Stimulated activated CD4-positive, alpha-beta T cell treated with anti-CD3 and anti-CD28 coated beads, Interleukin-15, amount 100 ng/mL, for 48 hours (primary cell): ENCODE data around the gene RUNX1.

Source experiments
- DNase-seq, 2 donors: peaks; one replicate each; pipeline ENCODE4 v3.0.0-alpha.2; 2020; ENCODE audit warnings: low read depth in 2 of 2

The RUNX1 gene

DNA sequence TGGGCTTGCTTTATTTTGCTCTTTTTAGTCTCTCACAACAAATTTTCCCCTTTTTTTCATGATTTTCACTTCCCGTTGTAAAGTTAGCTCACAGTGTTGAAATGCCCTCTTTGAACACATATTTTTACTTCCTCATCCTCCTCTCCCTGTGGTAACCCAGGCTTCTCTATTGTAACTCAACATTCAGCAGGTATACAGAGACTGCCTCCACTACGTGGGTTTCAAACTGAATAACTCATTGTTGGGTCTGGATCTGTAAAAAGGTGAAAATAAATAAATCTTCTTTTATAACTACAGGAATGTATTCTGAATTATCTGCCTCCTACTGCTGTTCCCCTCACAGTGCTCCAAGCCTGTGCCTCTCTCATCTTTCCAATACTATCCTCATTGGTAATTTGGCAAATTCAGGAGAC, 166.4 kb downstream of the RUNX1 start:
- no peak for DNase-seq

DNA sequence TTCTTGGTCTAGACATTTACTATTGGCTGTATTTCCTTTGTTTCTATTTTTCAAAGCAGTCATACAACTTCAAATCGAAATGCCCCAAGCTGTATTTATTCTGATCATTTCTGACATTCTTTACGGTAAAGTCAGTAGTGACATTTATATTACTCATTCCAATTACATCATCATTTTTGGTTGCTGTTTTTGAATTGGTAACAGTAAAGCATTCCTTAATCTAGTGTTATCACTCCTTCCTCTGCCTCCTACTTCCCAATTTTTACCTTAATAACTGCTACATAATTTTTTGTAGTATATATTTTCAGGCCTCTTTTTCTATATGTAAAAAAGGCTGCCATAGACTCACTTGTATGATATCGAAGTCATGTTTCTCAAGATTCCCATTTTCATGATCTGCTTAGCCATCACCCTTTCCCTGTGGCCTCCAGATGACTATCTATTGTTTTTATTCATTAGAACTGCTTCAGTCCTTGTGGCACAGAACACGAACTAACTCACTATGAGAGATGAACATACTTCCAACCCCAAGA, 167.2 kb downstream of the RUNX1 start:
- DNase-seq = no peak

DNA sequence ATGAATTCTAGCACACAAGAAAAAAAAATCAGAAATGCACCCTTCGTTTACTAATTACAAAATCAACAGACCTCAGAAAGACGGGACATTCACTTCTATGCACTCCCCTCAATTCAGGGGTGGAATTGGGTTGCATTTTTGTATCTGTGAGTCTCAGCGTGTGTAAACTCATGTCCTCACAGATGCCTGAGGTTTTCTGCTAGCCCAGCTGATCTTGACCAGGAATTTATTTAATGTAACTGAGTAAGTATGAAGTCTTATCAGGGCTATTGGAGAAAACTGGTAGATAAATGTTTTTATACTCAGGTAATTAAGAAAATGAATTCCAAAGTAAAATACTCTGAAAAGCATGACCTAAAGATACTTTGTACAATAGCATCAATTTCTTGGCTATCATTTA, 167.7 kb downstream of the RUNX1 start:
- DNase-seq = no peak

DNA sequence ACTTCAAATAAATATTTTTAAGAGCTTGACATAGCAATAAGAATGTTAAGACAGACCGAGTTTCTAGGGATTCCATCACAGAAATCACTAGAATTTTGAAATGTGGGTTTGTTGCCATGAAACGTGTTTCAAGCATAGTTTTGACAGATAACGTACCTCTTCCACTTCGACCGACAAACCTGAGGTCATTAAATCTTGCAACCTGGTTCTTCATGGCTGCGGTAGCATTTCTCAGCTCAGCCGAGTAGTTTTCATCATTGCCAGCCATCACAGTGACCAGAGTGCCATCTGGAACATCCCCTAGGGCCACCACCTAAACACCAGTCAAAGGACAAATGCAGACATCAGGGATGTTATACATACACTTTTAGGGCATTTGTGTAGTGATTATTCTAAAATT, 168.7 kb downstream of the RUNX1 start:
- DNase-seq = no peak

DNA sequence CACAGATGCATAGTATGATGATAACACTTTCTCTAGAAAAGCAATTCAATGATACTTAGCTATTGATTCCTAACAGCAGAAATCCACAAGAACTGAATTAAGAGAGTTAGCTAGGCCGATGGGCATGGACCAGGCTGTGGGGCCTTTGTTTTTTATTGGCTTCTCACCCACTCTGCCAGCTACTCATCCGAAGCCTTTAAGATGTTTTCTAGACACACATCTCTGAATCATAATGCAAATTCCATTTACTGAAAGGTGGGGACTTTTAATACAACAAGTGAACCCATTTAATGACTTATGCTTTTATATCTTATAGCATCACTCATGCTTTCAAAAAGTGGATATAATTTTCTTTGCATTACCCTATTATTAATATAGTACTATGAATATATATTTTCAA, 170.2 kb downstream of the RUNX1 start:
- DNase-seq = no peak

DNA sequence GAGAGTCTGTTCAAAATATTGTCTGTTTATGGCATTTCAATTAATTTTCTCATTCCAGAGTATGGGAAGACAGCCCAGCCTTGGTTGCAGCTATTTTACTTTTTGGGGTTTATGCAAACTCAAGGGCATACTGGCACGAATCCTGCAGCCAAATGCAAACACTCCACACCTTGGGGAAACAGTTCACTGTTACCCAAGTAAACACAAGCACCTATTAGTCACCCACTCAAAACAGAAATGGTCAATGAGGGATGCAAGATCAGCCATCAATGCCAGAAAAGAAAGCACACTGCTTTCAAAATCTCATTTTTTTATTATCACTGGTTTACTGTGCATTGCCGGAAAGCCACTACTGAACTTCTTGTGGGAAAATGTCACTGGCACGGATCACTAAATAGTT, 170.6 kb downstream of the RUNX1 start:
- no peak for DNase-seq

DNA sequence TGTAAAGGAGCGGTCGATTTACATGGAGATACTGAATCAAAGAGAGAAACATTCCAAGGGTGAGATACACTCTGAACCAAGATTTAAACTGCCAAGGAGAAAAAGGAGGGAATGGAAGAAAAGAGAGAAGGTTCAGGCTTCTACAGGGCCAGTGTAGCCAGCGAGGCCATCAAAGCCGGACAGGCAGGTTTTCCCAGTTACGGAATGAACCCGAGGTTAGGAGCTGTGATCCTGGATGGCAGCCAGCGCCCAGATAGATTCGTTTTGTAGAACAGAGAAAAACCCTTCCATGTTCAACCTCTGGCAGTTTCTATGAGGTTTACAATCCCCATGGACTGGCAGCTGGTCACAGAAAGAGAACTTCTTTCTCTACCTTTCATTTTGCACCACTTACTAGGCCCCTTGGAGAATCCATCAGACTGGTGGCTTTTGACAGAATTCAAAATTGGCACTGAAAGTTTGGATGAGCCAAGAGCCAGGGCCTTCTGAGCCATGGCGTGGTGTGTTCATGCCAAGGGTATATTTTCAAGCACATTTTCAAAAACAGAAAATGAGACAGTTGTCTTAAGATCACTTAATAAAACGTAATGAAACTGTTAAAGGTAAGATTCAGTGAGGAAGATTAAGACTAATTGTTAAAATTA, 171.5 kb downstream of the RUNX1 start:
- no peak for DNase-seq

DNA sequence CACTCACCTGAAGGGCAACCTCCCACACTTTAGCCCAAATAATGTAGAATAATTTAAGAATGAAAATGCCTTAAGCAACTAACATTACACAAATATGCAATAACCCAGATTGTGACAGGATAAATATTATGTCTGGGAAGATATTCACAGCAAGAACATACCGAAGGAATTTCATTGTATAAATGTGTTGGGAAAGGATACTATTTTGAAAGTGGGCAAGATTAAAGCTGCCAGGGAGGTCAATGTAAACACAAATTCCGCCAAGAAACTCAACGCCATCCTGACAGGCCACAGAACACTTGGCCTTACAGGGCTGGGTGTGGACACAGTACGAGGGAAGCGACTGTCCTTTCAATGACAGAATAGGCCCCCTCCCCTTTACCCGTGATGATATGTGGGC, 173.3 kb downstream of the RUNX1 start:
- no peak for DNase-seq

DNA sequence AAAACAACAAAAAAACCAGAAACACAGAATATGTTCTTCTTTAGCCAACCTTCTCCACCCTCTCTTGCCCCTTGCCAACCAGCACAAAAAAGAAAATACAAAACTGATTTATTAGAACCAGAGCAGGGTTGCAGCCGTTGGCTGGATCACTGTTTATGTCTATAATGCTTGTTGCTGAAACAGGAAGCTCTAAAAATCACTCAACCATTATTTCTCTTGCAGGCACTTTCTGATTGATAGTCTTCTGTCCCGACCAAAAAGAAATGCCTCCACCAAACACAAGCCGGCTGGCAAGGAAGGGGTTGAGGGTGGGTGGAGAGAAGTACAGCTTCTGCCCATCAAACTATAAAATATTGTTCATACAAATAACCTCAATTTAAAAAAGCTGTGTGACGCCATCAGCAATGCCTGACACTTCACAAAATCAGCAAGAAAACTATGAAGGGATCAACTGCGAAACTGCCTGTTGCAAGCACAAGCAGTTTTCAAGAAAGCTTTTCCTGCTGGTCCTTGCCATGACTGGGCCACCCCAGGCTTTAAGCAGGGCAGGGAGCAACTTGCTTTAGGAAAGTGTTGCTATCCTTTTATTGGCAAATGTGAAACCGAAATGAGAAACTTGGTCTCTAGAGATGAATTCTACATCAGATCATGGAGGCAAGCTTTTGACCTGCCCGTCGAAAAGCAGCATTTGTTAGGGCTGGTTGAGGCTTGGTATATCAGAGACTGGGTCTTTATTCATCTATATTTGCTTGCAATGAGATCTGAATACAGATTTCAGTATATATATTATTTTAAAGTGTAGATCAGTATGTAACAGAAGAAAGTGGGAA, 174.2 kb downstream of the RUNX1 start:
- DNase-seq = no peak

DNA sequence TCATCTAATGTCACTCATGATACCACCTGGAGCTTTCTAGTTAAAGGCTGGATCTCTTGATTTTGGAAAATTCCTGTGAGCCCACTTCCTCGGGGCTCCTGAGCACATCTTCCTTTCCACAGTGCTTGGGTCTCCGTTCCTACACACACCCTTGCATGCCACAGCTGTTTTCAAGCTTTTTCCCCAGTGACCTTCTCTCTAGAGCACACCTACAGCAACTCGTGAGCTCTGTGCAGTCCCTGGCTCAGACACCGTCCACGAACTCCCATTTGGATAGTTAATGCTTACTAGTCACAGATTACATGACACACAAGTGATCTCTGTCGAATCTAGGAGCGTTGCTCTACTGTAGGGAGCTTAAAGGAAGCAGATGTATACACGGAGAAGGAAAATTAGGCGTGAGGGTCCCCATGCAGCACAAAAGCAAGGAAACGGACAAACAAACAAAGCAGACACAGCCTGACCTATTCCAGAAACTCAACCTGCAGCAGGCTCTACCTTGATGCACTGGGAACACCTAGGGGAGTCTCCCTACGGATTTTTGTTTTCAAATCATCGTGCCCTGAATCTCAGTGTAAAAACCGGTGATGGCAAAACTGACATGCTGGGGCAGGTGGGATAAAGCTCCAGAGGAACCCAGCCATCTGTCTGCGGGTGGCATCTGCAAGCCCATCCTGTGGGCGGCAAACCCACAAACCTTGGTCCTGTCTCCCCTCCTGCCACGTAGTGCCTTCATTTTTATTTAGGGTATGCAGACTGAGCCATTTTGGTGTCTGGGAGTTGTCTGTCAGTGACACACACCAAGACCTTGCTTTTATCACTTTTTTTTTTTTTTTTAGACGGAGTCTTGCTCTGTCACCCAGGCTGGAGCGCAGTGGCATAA, 177.8 kb downstream of the RUNX1 start:
- no peak for DNase-seq

DNA sequence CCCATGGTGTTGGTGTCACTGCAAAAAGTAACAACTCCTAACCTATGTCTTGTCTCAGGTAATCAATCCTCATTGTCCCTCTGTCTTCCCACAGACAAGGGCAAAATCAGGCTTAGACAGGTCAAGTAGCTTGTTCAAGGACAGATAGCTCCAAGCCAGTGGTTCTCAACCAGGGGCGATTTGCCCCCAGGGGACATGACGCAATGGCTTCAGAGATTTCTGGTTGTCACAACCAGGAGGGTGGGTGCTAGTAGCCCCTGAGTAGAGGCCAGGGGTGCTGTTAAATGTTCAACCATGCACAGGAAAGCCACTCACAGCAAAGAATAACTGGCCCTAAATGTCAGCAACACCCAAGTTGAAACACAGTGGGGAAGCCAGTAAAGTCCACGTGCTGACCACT, 178.9 kb downstream of the RUNX1 start:
- DNase-seq = no peak

DNA sequence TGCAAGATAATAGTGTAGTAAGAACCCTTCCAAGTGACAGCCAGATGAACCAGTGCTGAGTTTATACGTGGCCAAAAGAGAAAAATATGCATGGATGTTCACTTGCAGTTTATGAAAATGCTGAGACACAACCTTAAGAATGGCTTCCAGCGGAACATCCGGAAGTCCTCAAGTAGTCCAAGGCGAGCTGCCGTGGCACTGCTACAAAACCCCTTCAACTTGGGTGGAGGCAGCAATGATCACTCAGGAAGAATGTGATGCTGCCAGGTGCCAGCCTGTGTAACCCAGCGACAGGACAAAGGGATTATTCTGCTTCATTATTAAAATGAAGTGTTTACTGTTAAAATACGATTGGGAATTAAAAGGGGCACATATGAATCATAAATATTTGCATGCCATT, 179.6 kb downstream of the RUNX1 start:
- DNase-seq = no peak

DNA sequence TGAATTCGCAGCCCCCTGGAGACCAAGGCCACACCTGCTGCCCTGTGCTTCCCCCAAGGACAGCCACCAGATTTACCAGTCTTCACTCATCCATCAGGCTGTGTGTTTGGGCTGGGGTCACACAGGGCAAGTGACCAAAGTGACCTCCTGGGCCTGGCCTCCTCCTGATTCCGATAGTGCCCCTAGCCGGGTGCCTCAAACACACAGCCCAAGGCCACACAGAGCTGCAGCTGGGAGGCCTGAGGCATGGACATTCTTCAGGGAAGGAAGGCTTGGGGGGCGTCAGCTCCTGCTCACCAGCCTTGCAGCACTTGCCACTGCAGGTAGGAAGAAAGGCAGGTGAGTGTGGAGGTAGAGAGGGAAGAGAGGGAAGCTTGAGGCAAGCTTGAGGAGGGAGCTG, 181.3 kb downstream of the RUNX1 start:
- no peak for DNase-seq

DNA sequence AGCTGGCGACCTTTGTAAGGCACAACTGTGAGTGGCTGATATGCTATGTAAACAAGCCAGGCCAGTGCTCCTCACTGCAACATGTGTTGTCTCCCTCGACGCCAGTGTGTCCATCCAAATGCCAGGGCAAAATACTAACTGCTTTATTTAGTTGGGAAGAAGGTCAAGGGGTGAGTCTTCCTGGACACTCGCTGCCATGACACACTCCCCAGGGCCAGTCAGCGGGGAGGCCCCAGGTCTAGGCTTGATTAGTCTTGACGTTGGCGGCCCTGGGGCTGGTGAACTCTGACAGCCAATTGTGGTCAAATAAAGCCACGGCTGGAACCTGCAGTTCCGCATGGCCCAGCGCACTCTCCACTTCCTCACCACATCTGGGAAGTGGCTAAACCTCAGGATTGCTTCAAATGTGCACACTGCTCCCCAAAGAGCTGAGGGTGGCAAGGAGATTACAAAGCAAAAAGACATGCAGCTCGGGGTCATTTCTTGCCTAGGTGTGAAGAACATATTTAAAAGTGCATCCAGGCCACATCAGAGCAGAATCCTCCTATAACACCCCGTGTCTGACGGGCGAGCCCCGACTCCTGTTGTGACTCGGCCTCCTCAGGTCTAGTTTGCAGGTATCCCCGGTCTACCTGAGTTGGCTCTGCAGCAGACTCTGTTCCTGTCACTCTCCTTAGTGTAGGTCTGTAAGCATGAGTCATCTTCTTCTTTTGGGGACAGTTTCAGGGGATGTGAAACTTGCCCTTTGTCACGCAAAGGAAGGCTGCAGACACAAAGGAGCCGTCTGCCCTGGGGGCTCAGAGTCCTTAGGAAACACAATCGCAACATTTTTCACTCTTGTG, 183.5 kb downstream of the RUNX1 start:
- peak in 1 of 2 donors; percentile 22 for DNase-seq

DNA sequence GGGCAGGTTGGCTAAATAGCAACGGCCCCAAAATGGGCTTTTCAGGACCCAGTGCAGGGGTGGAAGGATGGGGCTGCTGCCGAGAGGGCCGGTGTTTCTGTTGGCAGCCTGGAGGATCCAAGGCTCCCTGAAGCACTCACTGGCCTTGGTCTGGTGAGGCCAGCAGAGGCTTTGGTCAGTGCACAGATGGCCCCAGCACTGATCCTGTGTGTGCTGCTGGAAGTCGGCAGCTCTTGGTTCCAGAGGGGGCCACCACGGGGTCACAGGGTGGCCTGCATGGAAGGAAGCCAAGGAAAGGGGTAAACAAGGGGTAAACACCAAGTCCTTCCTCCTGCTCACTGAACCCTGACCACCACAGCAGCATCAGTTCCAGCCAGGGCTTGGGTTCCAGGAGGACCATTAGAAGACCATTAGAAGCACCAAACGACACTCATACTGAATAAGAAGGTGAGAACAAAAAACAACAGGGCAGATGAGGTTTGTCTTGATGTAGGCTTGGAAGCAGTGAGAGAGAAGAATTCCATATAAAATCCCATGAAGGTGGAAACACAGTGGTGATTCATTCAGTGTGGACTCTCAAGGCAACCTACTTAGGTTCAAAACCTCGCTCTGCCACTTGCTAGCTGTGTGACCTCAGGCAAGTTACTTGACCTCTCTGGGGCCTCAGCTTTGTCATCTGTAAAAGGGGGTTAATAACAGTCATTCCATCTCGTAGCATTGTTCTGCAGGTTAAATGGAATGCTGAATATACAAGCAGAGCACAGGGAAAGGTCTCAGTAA, 184.5 kb downstream of the RUNX1 start:
- DNase-seq = no peak

DNA sequence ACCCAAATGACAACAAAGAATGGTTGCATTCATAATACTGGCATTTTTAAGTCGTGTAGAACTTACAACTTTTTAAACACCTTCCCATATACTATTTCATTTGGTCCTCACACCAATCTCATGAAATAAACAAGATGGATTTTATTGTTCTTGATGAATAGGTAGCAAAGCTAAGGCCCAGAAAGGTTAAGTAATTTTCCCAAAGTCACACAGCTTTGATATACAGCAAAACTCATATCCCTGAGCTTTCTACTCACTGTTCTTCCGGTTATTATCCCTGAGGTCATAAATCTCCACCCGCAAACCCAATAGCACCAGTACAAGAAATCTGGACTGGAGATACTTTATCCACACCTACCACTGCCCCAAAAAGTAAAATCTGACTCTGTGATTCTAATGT, 186.2 kb downstream of the RUNX1 start:
- no peak for DNase-seq

DNA sequence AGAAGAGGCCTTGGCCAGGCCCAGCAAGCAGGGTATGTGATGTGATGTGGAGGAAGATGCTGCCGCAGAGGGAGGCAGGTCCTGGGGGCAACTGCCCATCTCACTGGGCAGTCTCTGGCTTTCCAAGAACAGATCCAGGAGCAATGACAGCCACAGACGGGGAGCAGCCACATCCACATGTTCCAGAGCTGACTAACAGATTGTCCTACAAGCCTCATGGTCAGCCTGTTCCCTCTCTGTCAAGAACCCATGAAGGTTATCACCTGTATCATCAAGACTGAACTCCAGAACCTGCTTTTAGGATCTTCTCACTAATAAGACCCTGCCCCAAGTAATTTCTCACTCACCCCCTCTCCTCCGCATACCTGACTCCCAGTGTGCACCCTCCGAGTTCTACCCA, 187.8 kb downstream of the RUNX1 start:
- no peak for DNase-seq

DNA sequence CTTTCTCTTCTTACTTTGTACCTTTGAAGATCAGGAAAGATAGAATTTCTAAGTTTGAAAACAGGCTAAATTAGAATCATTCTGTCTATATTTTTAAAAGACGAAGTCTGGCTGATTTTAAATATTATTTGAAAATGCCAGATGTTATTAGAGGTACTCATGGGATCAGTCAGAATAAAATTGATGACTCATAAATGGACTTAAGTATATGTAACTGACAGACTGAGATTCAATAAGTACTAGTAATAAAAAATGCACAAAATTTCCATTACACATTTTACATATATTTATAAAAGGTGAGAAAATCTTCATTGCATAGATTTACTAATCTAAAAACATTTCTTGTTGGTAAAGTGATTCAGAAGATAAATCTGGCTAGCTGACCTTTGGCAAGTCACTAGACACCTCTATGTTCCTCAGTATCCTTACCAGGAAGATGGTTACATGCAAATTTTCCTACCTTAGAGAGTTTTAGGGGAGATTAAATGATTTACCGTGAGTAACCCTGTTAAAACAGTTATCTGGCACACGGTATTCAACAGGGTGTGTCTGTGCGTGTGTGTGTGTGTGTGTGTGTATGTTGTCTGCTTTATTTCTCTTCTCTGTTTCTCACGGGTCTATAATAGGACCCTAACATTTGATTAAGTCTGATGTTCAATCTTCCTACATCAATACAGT, 189.0 kb downstream of the RUNX1 start:
- no peak for DNase-seq

DNA sequence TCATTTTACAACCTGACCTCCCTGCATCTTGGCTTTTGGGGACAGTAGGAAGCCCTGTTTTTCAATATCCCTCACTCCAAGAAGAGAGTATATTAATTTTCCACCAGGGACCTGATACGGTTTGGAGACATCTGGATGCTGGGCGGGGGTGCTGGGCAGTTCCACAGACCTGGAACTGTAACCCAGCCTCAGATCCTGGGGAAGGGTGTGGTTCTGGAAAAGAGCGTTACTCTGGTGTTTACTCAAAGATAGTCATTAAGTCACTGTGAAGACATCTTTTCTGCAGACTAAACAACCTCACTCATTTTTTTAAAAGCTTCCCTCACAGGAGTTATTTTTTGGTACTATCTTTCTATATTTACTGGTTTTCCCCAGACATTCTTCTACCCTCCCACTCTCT, 190.5 kb downstream of the RUNX1 start:
- DNase-seq = no peak

DNA sequence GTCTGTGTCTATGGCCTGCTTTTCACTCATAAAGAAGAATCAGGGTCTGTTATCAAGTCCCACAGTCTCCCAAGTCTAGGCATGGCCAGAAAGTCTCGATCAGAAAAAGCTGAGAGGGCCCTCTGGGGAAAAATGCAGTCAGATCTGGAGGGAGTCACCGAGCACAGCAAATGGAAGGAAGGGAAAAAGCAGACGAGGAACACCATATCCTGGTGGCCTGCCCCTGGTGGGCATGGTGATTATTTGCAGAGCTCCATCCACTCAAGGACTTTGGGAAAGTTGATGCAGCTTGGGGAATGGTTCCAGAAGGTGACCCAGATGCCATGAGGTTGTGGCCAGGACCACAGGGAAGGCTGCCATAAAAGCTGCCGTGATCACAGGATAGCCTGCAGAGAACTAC, 191.2 kb downstream of the RUNX1 start:
- DNase-seq = no peak
